ENCODE data around the gene HELZ2. TPM values are rescaled to one million over a fixed set of nuclear protein-coding genes. Genes with fewer than 3 reads are reported as not detected.
A peak's percentile ranks its signal among the peaks of the same experiment; 100 is the strongest.
"Not testable (repeated sequence)": the region's sequence is repeated elsewhere in the genome, so short reads cannot be mapped to it uniquely, and the experiment has no call there.

The HELZ2 gene
- polyA plus RNA-seq, 1 donor from 2014 or later, result 7.9 TPM

DNA sequence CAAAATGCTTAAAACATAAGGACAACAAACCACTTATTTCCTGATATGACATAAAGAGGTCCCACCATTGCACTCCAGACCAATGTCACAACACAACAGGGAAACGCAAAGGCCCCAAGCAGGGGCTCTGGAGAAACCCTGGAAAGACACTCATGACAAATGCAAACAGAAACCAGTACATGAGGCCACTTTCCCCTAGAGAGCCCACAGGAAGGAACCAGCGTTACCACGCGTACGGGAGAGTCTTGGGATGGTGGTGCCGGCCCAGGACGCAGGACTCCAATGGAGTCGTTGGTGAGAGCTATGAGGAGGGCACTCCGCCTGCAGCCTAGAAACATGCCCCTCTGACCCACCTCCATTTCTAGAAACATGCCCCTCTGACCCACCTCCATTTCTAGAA is 32.6 kb upstream of the HELZ2 start:
- peaks cover 0 to 8% (median 5%) of the 10 kb centered on the region in 3 donors for H3K4me1 Mint-ChIP-seq
- peak overlapping the region in 1 of 4 donors; percentile 12 for H3K4me3 Mint-ChIP-seq
- no peaks in the 10 kb centered on the region for H3K27me3 Mint-ChIP-seq
- H3K36me3 Mint-ChIP-seq, result no peaks in the 10 kb centered on the region
- H3K27ac Mint-ChIP-seq, result no peak overlapping the region
- no peaks in the 10 kb centered on the region for H3K9me3 Mint-ChIP-seq

DNA sequence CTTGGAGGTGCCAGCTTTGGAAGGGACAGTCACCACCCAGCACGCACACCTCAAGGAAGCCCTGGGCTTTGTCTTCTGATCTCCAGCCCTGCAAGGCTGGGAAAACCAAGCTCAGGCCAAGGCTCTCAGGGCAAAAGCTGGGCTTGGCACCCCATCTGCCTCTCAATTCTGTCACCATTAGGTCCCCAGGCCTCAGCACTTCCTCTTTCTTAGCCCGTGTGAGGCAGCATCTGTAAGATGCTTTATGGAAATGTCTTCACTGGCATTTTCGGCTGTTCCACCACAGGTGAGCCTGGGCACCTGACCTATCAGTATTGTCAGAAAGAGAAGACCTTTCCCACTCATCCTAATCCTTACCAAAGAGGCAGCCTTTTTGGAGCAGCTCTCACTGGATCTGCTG is 28.3 kb upstream of the HELZ2 start:
- Mint-ChIP-seq H3K4me1 (peaks cover 0 to 8% (median 3%) of the 10 kb centered on the region in 3 donors), H3K4me3 (no peak overlapping the region)

GRCh38 chr20:63601679-63602078 is 27.6 kb upstream of the HELZ2 start:
- H3K27me3 Mint-ChIP-seq, H3K9me3 Mint-ChIP-seq, H3K4me3 Mint-ChIP-seq, H3K4me1 Mint-ChIP-seq, H3K27ac Mint-ChIP-seq, H3K36me3 Mint-ChIP-seq: not testable (repeated sequence)

More for the DNA sequence above, 28.3 kb upstream of the HELZ2 start:
- Mint-ChIP-seq H3K27ac (peak overlapping the region; percentile 18 to 73 (median 33)), H3K9me3 (no peaks in the 10 kb centered on the region), H3K27me3 (no peaks in the 10 kb centered on the region), H3K36me3 (peaks cover 2% of the 10 kb centered on the region)

- Mint-ChIP-seq H3K9me3 (no peaks in the 10 kb centered on the region), H3K4me3 (peak overlapping the region in 1 of 4 donors; percentile 44), H3K36me3 (peaks cover 2% of the 10 kb centered on the region), H3K4me1 (peaks cover 0 to 6% (median 3%) of the 10 kb centered on the region in 3 donors), H3K27me3 (no peaks in the 10 kb centered on the region), H3K27ac (no peak overlapping the region)
These were observed 25.5 kb upstream of the HELZ2 start for GRCh38 chr20:63599396-63600050.

DNA sequence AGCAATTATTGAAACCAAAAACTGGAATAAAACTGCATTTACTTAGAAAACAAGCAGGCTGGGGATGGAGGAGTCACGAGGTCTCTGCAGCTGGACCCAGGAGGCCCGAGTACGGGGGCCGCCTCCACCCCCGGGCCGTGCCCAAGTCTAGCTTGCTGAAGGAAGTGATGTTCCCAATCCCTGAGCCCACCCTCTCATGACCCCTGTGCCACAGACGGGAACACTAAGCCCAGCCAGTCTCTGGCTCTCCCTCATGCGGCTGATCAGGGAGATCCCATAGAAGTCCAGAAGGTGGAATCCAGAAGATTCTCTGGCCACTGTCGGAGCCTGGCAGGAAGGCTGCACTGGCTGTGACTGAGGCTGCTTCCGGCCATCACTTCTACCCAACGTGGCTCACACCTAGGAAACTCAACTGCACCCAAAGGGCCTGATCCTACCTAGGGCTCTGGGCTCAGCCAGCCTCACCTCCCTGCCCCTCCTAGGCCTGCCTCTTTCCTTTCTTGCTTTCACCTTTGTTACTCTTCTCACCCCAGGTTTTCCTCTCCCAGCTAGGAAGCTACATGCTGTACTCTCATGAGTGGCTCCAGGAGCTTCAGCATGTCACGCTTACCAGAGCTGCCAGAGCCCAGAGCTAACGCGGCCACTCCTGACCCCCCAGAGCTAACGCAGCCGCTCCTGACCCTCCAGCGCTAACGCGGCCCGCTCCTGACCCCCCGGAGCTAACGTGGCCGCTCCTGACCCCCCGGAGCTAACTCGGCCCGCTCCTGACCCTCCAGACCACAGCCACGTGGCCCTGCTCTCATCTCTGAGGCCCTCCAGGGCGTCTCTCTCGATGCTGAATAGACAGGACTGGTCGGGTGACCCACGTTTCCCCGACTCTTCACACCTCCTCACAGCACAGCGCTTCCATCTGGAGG is 24.7 kb upstream of the HELZ2 start:
- Mint-ChIP-seq H3K27ac (no peak overlapping the region), H3K36me3 (peaks cover 2% of the 10 kb centered on the region), H3K27me3 (no peaks in the 10 kb centered on the region)

GRCh38 chr20:63597651-63598478 is 23.8 kb upstream of the HELZ2 start:
- H3K4me3 Mint-ChIP-seq, result no peak overlapping the region
- H3K27ac Mint-ChIP-seq, result no peak overlapping the region
- H3K4me1 Mint-ChIP-seq, result peaks cover 0 to 5% (median 0%) of the 10 kb centered on the region in 3 donors
- H3K9me3 Mint-ChIP-seq, result no peaks in the 10 kb centered on the region
- peaks cover 2% of the 10 kb centered on the region for H3K36me3 Mint-ChIP-seq
- H3K27me3 Mint-ChIP-seq, result no peaks in the 10 kb centered on the region

More for the DNA sequence above, 24.7 kb upstream of the HELZ2 start:
- H3K4me1 Mint-ChIP-seq, result peaks cover 0 to 6% (median 3%) of the 10 kb centered on the region in 3 donors
- H3K4me3 Mint-ChIP-seq, result no peak overlapping the region
- H3K9me3 Mint-ChIP-seq, result no peaks in the 10 kb centered on the region

DNA sequence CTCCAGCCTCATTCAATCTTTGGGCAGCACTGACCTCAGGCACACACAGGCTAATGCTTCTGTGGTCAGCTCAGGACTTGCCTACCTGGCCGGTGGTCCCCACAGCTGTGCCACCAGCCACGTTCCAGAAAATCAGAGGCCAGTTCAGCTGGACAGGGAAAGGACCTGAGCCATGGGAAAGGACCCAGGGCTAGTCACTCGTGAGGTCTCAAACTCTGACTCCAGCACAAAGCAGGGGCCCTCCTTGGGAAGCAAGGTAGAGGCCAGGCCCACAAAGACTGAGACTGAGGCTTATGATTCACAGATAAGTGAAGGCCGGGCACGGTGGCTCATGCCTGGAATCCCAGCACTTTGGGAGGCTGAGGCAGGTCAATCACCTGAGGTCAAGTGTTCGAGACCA is 22.4 kb upstream of the HELZ2 start:
- H3K9me3 Mint-ChIP-seq, result no peaks in the 10 kb centered on the region
- H3K36me3 Mint-ChIP-seq, result peaks cover 2% of the 10 kb centered on the region
- H3K4me1 Mint-ChIP-seq, result no peaks in the 10 kb centered on the region
- H3K27ac Mint-ChIP-seq, result no peak overlapping the region
- no peaks in the 10 kb centered on the region for H3K27me3 Mint-ChIP-seq
- no peak overlapping the region for H3K4me3 Mint-ChIP-seq

GRCh38 chr20:63595416-63596127 is 21.5 kb upstream of the HELZ2 start:
- H3K36me3 Mint-ChIP-seq, result peaks cover 2% of the 10 kb centered on the region
- peaks cover 0 to 3% (median 0%) of the 10 kb centered on the region in 3 donors for H3K4me1 Mint-ChIP-seq
- H3K4me3 Mint-ChIP-seq, result no peak overlapping the region
- H3K27me3 Mint-ChIP-seq, result no peaks in the 10 kb centered on the region
- no peaks in the 10 kb centered on the region for H3K9me3 Mint-ChIP-seq
- H3K27ac Mint-ChIP-seq, result no peak overlapping the region

GRCh38 chr20:63594043-63594561 is 20.1 kb upstream of the HELZ2 start:
- no peaks in the 10 kb centered on the region for H3K36me3 Mint-ChIP-seq
- H3K9me3 Mint-ChIP-seq, result no peaks in the 10 kb centered on the region
- no peak overlapping the region for H3K4me3 Mint-ChIP-seq
- H3K27ac Mint-ChIP-seq, result no peak overlapping the region
- H3K4me1 Mint-ChIP-seq, result peaks cover 0 to 3% (median 0%) of the 10 kb centered on the region in 3 donors
- H3K27me3 Mint-ChIP-seq, result no peaks in the 10 kb centered on the region

DNA sequence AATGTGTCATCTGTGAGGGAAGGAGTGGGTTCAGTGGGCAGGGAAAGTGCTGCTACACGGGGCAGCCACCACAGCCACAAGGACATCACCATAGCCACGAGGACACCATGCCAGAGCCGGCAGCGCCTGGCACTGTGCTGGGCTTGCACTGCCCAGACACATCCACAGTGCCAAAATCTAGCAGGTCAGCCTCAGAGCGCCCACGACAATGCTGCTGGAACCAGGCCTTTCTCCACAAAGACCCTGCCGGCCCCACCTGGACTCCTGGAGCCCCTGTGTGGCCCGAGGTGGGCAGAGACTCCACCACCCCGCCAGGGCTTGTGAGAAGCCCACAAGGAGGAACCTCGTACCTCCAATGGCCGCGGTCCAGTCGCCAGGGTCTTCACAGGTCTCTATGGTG is 18.6 kb upstream of the HELZ2 start:
- Mint-ChIP-seq H3K9me3 (no peaks in the 10 kb centered on the region), H3K27ac (no peak overlapping the region), H3K4me1 (peaks cover 0 to 3% (median 0%) of the 10 kb centered on the region in 3 donors), H3K36me3 (no peaks in the 10 kb centered on the region), H3K27me3 (no peaks in the 10 kb centered on the region), H3K4me3 (no peak overlapping the region)

DNA sequence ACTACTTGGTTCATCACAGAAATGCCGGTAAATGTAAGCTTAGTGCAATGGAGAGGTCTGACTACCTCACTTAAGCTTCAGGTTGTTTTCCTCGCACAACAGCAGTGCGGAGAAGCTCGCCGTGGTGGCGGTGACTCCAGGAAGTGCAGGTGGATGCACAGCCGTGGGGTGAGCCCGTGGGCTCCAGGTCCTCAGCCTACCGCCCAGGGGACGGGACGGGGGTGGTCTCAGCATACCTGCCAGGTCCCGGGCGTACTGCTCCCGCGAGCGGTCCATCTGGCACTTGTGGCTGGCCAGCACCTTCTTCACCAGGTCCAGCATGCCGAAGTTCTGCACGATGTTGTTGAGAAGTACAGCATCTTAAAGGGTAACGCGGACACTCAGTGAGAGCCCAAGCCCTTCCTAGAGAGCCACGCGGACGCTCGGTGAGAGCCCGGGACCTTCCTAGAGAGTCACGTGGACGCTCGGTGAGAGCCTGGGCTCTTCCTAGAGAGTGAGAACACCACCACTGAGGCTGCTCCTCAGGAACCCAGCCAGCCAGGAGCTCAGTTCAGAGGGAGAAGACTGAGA is 17.8 kb upstream of the HELZ2 start:
- H3K4me1 Mint-ChIP-seq, result peaks cover 0 to 3% (median 0%) of the 10 kb centered on the region in 3 donors
- H3K27ac Mint-ChIP-seq, result no peak overlapping the region
- H3K4me3 Mint-ChIP-seq, result no peak overlapping the region
- no peaks in the 10 kb centered on the region for H3K27me3 Mint-ChIP-seq
- no peaks in the 10 kb centered on the region for H3K9me3 Mint-ChIP-seq
- H3K36me3 Mint-ChIP-seq, result no peaks in the 10 kb centered on the region

DNA sequence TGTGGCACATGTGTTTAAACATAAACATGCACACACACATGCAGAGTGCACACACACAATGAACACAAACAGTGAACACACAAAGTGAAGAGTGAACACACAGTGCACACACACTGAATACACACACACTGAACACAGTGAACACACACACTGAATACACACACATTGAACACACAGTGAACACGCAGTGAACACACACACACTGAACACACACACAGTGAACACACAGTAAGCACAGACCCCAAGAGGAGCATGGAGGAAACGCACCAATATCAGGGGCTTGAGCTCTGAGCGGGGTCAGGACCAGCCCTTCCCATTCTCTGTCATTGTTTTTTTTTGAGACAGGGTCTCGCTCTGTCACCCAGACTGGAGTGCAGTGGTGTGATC is 17.1 kb upstream of the HELZ2 start:
- no peaks in the 10 kb centered on the region for H3K27me3 Mint-ChIP-seq
- no peak overlapping the region for H3K27ac Mint-ChIP-seq
- no peaks in the 10 kb centered on the region for H3K9me3 Mint-ChIP-seq
- no peaks in the 10 kb centered on the region for H3K36me3 Mint-ChIP-seq
- H3K4me1 Mint-ChIP-seq, result peaks cover 0 to 3% (median 0%) of the 10 kb centered on the region in 3 donors
- H3K4me3 Mint-ChIP-seq, result no peak overlapping the region

- Mint-ChIP-seq H3K36me3 (no peaks in the 10 kb centered on the region), H3K27ac (no peak overlapping the region), H3K4me3 (no peak overlapping the region), H3K4me1 (peaks cover 0 to 3% (median 0%) of the 10 kb centered on the region in 3 donors), H3K9me3 (no peaks in the 10 kb centered on the region), H3K27me3 (no peaks in the 10 kb centered on the region)
These were observed 16.4 kb upstream of the HELZ2 start for GRCh38 chr20:63590218-63591146.

Measured in IgD-negative memory B cell (primary cell).